ENCODE measurements around the gene POU2AF3. TPM values are rescaled to one million over a fixed set of nuclear protein-coding genes. Genes with fewer than 3 reads are reported as not detected.
A peak's percentile ranks its signal among the peaks of the same experiment; 100 is the strongest.
"Not testable (repeated sequence)": the region's sequence is repeated elsewhere in the genome, so short reads cannot be mapped to it uniquely, and the experiment has no call there.

POU2AF3 gene
- total RNA-seq, 1 experiment from 2014 or later: 8.6 TPM

GRCh38 chr11:111310723-111311122, 12.4 kb downstream of the POU2AF3 start:
- peak overlapping the region; percentile 24 for H3K27ac Mint-ChIP-seq (ENCODE audit: unreplicated experiment)
- ChIA-PET CTCF (interaction anchor here (1.4 to 2.2 kb wide), 2 partner anchors 24 to 112 kb away, joined by 8 to 9 read pairs; no protein-coding TSS in a partner anchor), POLR2A (no interaction called here)
- no peaks in the 10 kb centered on the region for H3K36me3 Mint-ChIP-seq (ENCODE audit: insufficient read depth, unreplicated experiment)
- intact Hi-C loops (cut with micrococcal nuclease; ENCODE audit: unreplicated experiment): no loop called here
- H3K4me3 ChIP-seq (ENCODE audit: low read depth, low read length): no peak overlapping the region
- no peak for TF ChIP-seq CTCF (IDR thresholded peaks at IDR 0.05; ENCODE audit: insufficient read depth in 1 of 2, low read depth in 1 of 2, low read length in 1 of 2, severe bottlenecking in 1 of 2, unreplicated experiment in 1 of 2)
- no peak for DNase-seq
- peaks cover 17% of the 10 kb centered on the region for H3K9me3 Mint-ChIP-seq (ENCODE audit: unreplicated experiment)
- no peaks in the 10 kb centered on the region for H3K27me3 ChIP-seq (replicated peaks; ENCODE audit: control insufficient read depth, insufficient read depth, low read length)
- peaks cover 23% of the 10 kb centered on the region for H3K4me1 Mint-ChIP-seq (ENCODE audit: low read depth, unreplicated experiment)
- no TSS peak for BruUV-seq (replicated peaks)
- H3K4me1 ChIP-seq: peaks cover 28% of the 10 kb centered on the region
- H3K4me3 Mint-ChIP-seq (ENCODE audit: unreplicated experiment): no peak overlapping the region
- H3K27me3 Mint-ChIP-seq (ENCODE audit: insufficient read depth, unreplicated experiment): no peaks in the 10 kb centered on the region
- H3K9me3 ChIP-seq: 0 out of 2 replicates have a peak, but pooled peaks cover 3% of the 10 kb centered on the region
- H3K36me3 ChIP-seq (ENCODE audit: control insufficient read depth, insufficient read depth, low read length): no peaks in the 10 kb centered on the region

- Mint-ChIP-seq H3K4me1 (ENCODE audit: low read depth, unreplicated experiment) (peaks cover 22% of the 10 kb centered on the region), H3K9me3 (ENCODE audit: unreplicated experiment) (peaks cover 22% of the 10 kb centered on the region), H3K27me3 (ENCODE audit: insufficient read depth, unreplicated experiment) (no peaks in the 10 kb centered on the region), H3K36me3 (ENCODE audit: insufficient read depth, unreplicated experiment) (no peaks in the 10 kb centered on the region), H3K4me3 (ENCODE audit: unreplicated experiment) (no peak overlapping the region), H3K27ac (ENCODE audit: unreplicated experiment) (no peak overlapping the region)
- TF ChIP-seq CTCF (IDR thresholded peaks at IDR 0.05; ENCODE audit: insufficient read depth in 1 of 2, low read depth in 1 of 2, low read length in 1 of 2, severe bottlenecking in 1 of 2, unreplicated experiment in 1 of 2): no peak
- peaks cover 27% of the 10 kb centered on the region for H3K4me1 ChIP-seq
- ChIA-PET POLR2A (no interaction called here), CTCF (interaction anchor here (1.4 kb wide), 1 partner anchor 111 kb away, joined by 8 read pairs; no protein-coding TSS in a partner anchor)
- no peaks in the 10 kb centered on the region for H3K27me3 ChIP-seq (replicated peaks; ENCODE audit: control insufficient read depth, insufficient read depth, low read length)
- no peak for DNase-seq
- 0 out of 2 replicates have a peak, but pooled peaks cover 3% of the 10 kb centered on the region for H3K9me3 ChIP-seq
- no peaks in the 10 kb centered on the region for H3K36me3 ChIP-seq (ENCODE audit: control insufficient read depth, insufficient read depth, low read length)
- no peak overlapping the region for H3K4me3 ChIP-seq (ENCODE audit: low read depth, low read length)
- BruUV-seq (replicated peaks): no TSS peak
- intact Hi-C loops (cut with micrococcal nuclease; ENCODE audit: unreplicated experiment): no loop called here
Observed at GRCh38 chr11:111312076-111312475, 13.7 kb downstream of the POU2AF3 start.

GRCh38 chr11:111319296-111319695, 20.9 kb downstream of the POU2AF3 start:
- Mint-ChIP-seq H3K4me1 (ENCODE audit: low read depth, unreplicated experiment) (peaks cover 28% of the 10 kb centered on the region), H3K36me3 (ENCODE audit: insufficient read depth, unreplicated experiment) (no peaks in the 10 kb centered on the region), H3K9me3 (ENCODE audit: unreplicated experiment) (peaks cover 19% of the 10 kb centered on the region), H3K4me3 (ENCODE audit: unreplicated experiment) (no peak overlapping the region), H3K27me3 (ENCODE audit: insufficient read depth, unreplicated experiment) (no peaks in the 10 kb centered on the region), H3K27ac (ENCODE audit: unreplicated experiment) (no peak overlapping the region)
- Histone ChIP-seq H3K4me1 (peaks cover 29% of the 10 kb centered on the region), H3K4me3 (ENCODE audit: low read depth, low read length) (no peak overlapping the region), H3K9me3 (no peaks in the 10 kb centered on the region), H3K27me3 (replicated peaks; ENCODE audit: control insufficient read depth, insufficient read depth, low read length) (no peaks in the 10 kb centered on the region), H3K36me3 (ENCODE audit: control insufficient read depth, insufficient read depth, low read length) (no peaks in the 10 kb centered on the region)
- ChIA-PET CTCF (no interaction called here), POLR2A (no interaction called here)
- TF ChIP-seq CTCF (IDR thresholded peaks at IDR 0.05; ENCODE audit: insufficient read depth in 1 of 2, low read depth in 1 of 2, low read length in 1 of 2, severe bottlenecking in 1 of 2, unreplicated experiment in 1 of 2): no peak
- no peak for DNase-seq
- no TSS peak for BruUV-seq (replicated peaks)
- intact Hi-C loops (cut with micrococcal nuclease; ENCODE audit: unreplicated experiment): no loop called here

GRCh38 chr11:111320199-111320598, 21.9 kb downstream of the POU2AF3 start:
- BruUV-seq (replicated peaks); H3K4me3 ChIP-seq (ENCODE audit: low read depth, low read length); DNase-seq; H3K27me3 ChIP-seq (replicated peaks; ENCODE audit: control insufficient read depth, insufficient read depth, low read length); H3K4me3 Mint-ChIP-seq (ENCODE audit: unreplicated experiment); H3K9me3 ChIP-seq; H3K27me3 Mint-ChIP-seq (ENCODE audit: insufficient read depth, unreplicated experiment); intact Hi-C loops (cut with micrococcal nuclease; ENCODE audit: unreplicated experiment); H3K36me3 Mint-ChIP-seq (ENCODE audit: insufficient read depth, unreplicated experiment); H3K36me3 ChIP-seq (ENCODE audit: control insufficient read depth, insufficient read depth, low read length): not testable (repeated sequence)
- CTCF ChIA-PET: interaction anchor here (0.8 to 1.4 kb wide), 7 partner anchors 11 to 109 kb away, joined by 3 to 8 read pairs (median 4); no protein-coding TSS in a partner anchor
- Mint-ChIP-seq H3K27ac (ENCODE audit: unreplicated experiment) (peak overlapping the region; percentile 82), H3K4me1 (ENCODE audit: low read depth, unreplicated experiment) (peaks cover 35% of the 10 kb centered on the region), H3K9me3 (ENCODE audit: unreplicated experiment) (peaks cover 15% of the 10 kb centered on the region)
- POLR2A ChIA-PET: interaction anchor here (0.7 kb wide), 1 partner anchor 15 kb away, joined by 3 read pairs; no protein-coding TSS in a partner anchor
- H3K4me1 ChIP-seq: peaks cover 29% of the 10 kb centered on the region

Measured in Caco-2 (cell line).